Thymus (tissue), 11 donors: ENCODE measurements around the gene SOD3. TPM values are rescaled to one million over a fixed set of nuclear protein-coding genes. Genes with fewer than 3 reads are reported as not detected.
A peak's percentile ranks its signal among the peaks of the same experiment; 100 is the strongest.

Experiments
- DNase-seq, 9 donors: peaks; one replicate each; pipeline ENCODE4 v3.0.0-alpha.2; 2013; ENCODE audit warnings: low spot score in 9 of 9, low read depth in 6 of 9, missing footprints in 1 of 9
- H3K27ac ChIP-seq, 2 donors: one replicate each; pipeline ENCODE4 v1.5.1; 2013; ENCODE audit warnings: control low read depth in 1 of 2, low read depth in 1 of 2, low read length in 1 of 2, mild to moderate bottlenecking in 1 of 2, moderate library complexity in 1 of 2
- H3K27me3 ChIP-seq, 2 donors: one replicate each; pipeline ENCODE4 v1.5.1; 2013; ENCODE audit warnings: low read length in 1 of 2; ENCODE audit not compliant: control insufficient read depth in 2 of 2, insufficient read depth in 1 of 2
- H3K36me3 ChIP-seq, 2 donors: one replicate each; pipeline ENCODE4 v1.5.1; 2013; ENCODE audit warnings: low read length in 1 of 2, mild to moderate bottlenecking in 1 of 2, moderate library complexity in 1 of 2; ENCODE audit not compliant: control insufficient read depth in 2 of 2, insufficient read depth in 2 of 2
- H3K4me1 ChIP-seq, 2 donors: one replicate each; pipeline ENCODE4 v1.5.1; 2013; ENCODE audit warnings: low read length in 2 of 2; ENCODE audit not compliant: control insufficient read depth in 2 of 2, insufficient read depth in 2 of 2
- H3K4me3 ChIP-seq, 2 donors: one replicate each; pipeline ENCODE4 v1.5.1; 2013; ENCODE audit warnings: low read length in 2 of 2, control low read depth in 1 of 2, mild to moderate bottlenecking in 1 of 2
- H3K9me3 ChIP-seq, 2 donors: one replicate each; pipeline ENCODE4 v1.5.1; 2013; ENCODE audit warnings: low read length in 1 of 2, mild to moderate bottlenecking in 1 of 2; ENCODE audit not compliant: control insufficient read depth in 2 of 2, insufficient read depth in 1 of 2
- WGBS: extraction: QIAGEN DNeasy Blood & Tissue Kit; methylation state at CpG from one replicate; pipeline ENCODE4 v1.1.7; 2013; 5-methylcytosine and 5-hydroxymethylcytosine counted together
- polyA plus RNA-seq: library from polyadenylated mRNA; stranded (reverse); fragments of 200-250 nt; gene quantifications from one replicate; pipeline ENCODE4 v1.2.3, GENCODE V29; 2013
- total RNA-seq: library from RNA; stranded (reverse); fragments of 120-200 nt; gene quantifications from one replicate; pipeline ENCODE4 v1.2.4, GENCODE V29; 2013
- donor health status: healthy.

The SOD3 gene
- total and polyA plus RNA-seq, 2 donors: 3.1 to 8.8 TPM

- Histone ChIP-seq H3K36me3 (no peaks in the 10 kb centered on the region), H3K4me1 (peaks cover 0 to 2% of the 10 kb centered on the region in 2 donors), H3K27me3 (no peaks in the 10 kb centered on the region), H3K9me3 (no peaks in the 10 kb centered on the region), H3K4me3 (no peak overlapping the region), H3K27ac (no peak overlapping the region)
- DNase-seq: peak in 1 of 9 donors; percentile 8
- WGBS: 92% methylated on average over 4 of the region's 4 CpGs
Measured at GRCh38 chr4:24771241-24771640, 24.1 kb upstream of the SOD3 start.

- Histone ChIP-seq H3K4me3 (no peak overlapping the region), H3K9me3 (no peaks in the 10 kb centered on the region), H3K27ac (no peak overlapping the region), H3K27me3 (no peaks in the 10 kb centered on the region), H3K36me3 (no peaks in the 10 kb centered on the region), H3K4me1 (peaks cover 0 to 2% of the 10 kb centered on the region in 2 donors)
- no peak for DNase-seq
- WGBS: 95% methylated on average over 5 of the region's 5 CpGs
Measured at GRCh38 chr4:24772061-24772705, 23.2 kb upstream of the SOD3 start.

- Histone ChIP-seq H3K4me1 (peaks cover 0 to 2% of the 10 kb centered on the region in 2 donors), H3K9me3 (no peaks in the 10 kb centered on the region), H3K27me3 (no peaks in the 10 kb centered on the region), H3K36me3 (no peaks in the 10 kb centered on the region), H3K27ac (no peak overlapping the region), H3K4me3 (no peak overlapping the region)
- WGBS: 95% methylated on average over 6 of the region's 6 CpGs
- no peak for DNase-seq
Measured at GRCh38 chr4:24772952-24773351, 22.4 kb upstream of the SOD3 start.

- H3K27ac ChIP-seq: no peak overlapping the region
- H3K36me3 ChIP-seq: no peaks in the 10 kb centered on the region
- H3K4me3 ChIP-seq: no peak overlapping the region
- H3K9me3 ChIP-seq: no peaks in the 10 kb centered on the region
- H3K4me1 ChIP-seq: peaks cover 0 to 2% of the 10 kb centered on the region in 2 donors
- 45% methylated on average over 2 of the region's 2 CpGs for WGBS
- H3K27me3 ChIP-seq: no peaks in the 10 kb centered on the region
- DNase-seq: no peak
Measured at GRCh38 chr4:24774452-24774851, 20.9 kb upstream of the SOD3 start.

GRCh38 chr4:24775032-24775605 is 20.3 kb upstream of the SOD3 start:
- Histone ChIP-seq H3K27ac (no peak overlapping the region), H3K4me1 (peaks cover 0 to 2% of the 10 kb centered on the region in 2 donors), H3K36me3 (no peaks in the 10 kb centered on the region), H3K9me3 (no peaks in the 10 kb centered on the region), H3K4me3 (no peak overlapping the region), H3K27me3 (no peaks in the 10 kb centered on the region)
- WGBS: 98% methylated on average over 2 of the region's 2 CpGs
- DNase-seq: no peak

GRCh38 chr4:24775750-24776149 is 19.6 kb upstream of the SOD3 start:
- no peaks in the 10 kb centered on the region for H3K36me3 ChIP-seq
- H3K27me3 ChIP-seq: no peaks in the 10 kb centered on the region
- peaks cover 0 to 2% of the 10 kb centered on the region in 2 donors for H3K4me1 ChIP-seq
- no peak for DNase-seq
- no peak overlapping the region for H3K4me3 ChIP-seq
- no peak overlapping the region for H3K27ac ChIP-seq
- WGBS: 92% methylated on average over 3 of the region's 3 CpGs
- no peaks in the 10 kb centered on the region for H3K9me3 ChIP-seq

GRCh38 chr4:24777536-24778463 is 17.6 kb upstream of the SOD3 start:
- WGBS: 82% methylated on average over 11 of the region's 11 CpGs
- no peak overlapping the region for H3K27ac ChIP-seq
- H3K9me3 ChIP-seq: no peaks in the 10 kb centered on the region
- no peaks in the 10 kb centered on the region for H3K27me3 ChIP-seq
- no peaks in the 10 kb centered on the region for H3K4me1 ChIP-seq
- H3K36me3 ChIP-seq: no peaks in the 10 kb centered on the region
- no peak overlapping the region for H3K4me3 ChIP-seq
- DNase-seq: no peak

- H3K36me3 ChIP-seq: no peaks in the 10 kb centered on the region
- no peak overlapping the region for H3K4me3 ChIP-seq
- H3K27ac ChIP-seq: no peak overlapping the region
- H3K4me1 ChIP-seq: no peaks in the 10 kb centered on the region
- no peak for DNase-seq
- H3K27me3 ChIP-seq: no peaks in the 10 kb centered on the region
- H3K9me3 ChIP-seq: no peaks in the 10 kb centered on the region
- WGBS: 64% methylated on average over 3 of the region's 3 CpGs
Measured at GRCh38 chr4:24778464-24779225, 16.7 kb upstream of the SOD3 start.
